Measurements from ENCODE around the gene MED27.

DNA sequence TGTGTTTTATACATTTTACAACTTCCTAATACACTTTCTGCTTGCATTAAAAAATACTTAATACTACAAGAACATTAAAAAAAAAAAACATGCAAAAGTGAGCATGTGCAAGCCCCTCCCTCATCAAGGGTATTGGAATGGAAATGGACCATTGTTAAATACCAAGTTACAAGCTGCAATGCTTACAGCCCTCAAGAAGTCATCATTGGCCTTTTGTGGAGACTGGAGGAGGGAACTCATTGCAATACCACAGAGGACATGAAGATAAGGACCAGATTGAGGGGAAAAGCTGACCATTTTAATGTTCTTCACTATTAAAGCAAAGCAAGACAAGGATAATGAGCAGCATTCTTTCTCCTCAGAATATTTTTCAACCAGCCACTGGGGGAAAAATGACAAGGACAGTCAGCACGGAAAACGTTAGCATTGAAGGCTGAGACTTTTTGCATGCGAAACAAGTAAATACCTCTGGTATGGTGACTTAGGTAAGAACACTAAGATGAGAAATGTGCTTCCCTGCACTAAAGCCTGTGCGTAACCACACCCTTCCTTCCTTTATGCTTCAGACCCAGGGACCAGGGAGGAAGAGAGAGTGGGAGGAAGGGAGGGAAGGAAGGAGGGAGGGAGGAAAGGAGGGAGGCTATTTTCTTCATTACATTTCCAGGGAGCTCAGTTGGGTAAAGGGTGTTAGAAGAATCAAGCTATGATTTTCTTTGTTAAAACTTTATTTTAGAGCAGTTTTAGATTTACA lies 198.7 kb downstream of the MED27 start:
- no peak for TF ChIP-seq NFIC (IDR thresholded peaks at IDR 0.05)
- TF ChIP-seq POLR2A (conservative IDR thresholded peaks at IDR 0.05), result no peak
- no peak for TF ChIP-seq RBM15 (IDR thresholded peaks at IDR 0.05; ENCODE audit: insufficient read depth, low read length)
- TF ChIP-seq, protein P1, sequence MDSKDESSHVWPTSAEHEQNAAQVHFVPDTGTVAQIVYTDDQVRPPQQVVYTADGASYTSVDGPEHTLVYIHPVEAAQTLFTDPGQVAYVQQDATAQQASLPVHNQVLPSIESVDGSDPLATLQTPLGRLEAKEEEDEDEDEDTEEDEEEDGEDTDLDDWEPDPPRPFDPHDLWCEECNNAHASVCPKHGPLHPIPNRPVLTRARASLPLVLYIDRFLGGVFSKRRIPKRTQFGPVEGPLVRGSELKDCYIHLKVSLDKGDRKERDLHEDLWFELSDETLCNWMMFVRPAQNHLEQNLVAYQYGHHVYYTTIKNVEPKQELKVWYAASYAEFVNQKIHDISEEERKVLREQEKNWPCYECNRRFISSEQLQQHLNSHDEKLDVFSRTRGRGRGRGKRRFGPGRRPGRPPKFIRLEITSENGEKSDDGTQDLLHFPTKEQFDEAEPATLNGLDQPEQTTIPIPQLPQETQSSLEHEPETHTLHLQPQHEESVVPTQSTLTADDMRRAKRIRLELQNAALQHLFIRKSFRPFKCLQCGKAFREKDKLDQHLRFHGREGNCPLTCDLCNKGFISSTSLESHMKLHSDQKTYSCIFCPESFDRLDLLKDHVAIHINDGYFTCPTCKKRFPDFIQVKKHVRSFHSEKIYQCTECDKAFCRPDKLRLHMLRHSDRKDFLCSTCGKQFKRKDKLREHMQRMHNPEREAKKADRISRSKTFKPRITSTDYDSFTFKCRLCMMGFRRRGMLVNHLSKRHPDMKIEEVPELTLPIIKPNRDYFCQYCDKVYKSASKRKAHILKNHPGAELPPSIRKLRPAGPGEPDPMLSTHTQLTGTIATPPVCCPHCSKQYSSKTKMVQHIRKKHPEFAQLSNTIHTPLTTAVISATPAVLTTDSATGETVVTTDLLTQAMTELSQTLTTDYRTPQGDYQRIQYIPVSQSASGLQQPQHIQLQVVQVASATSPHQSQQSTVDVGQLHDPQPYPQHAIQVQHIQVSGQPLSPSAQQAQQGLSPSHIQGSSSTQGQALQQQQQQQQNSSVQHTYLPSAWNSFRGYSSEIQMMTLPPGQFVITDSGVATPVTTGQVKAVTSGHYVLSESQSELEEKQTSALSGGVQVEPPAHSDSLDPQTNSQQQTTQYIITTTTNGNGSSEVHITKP (IDR thresholded peaks at IDR 0.05; ENCODE audit: partially characterized antibody), result no peak
- TF ChIP-seq, protein P2, sequence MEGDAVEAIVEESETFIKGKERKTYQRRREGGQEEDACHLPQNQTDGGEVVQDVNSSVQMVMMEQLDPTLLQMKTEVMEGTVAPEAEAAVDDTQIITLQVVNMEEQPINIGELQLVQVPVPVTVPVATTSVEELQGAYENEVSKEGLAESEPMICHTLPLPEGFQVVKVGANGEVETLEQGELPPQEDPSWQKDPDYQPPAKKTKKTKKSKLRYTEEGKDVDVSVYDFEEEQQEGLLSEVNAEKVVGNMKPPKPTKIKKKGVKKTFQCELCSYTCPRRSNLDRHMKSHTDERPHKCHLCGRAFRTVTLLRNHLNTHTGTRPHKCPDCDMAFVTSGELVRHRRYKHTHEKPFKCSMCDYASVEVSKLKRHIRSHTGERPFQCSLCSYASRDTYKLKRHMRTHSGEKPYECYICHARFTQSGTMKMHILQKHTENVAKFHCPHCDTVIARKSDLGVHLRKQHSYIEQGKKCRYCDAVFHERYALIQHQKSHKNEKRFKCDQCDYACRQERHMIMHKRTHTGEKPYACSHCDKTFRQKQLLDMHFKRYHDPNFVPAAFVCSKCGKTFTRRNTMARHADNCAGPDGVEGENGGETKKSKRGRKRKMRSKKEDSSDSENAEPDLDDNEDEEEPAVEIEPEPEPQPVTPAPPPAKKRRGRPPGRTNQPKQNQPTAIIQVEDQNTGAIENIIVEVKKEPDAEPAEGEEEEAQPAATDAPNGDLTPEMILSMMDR (IDR thresholded peaks at IDR 0.05 in 2 of 3, conservative IDR thresholded peaks at IDR 0.05 in 1 of 3; ENCODE audit: insufficient read depth in 2 of 3, low read depth in 1 of 3, low read length in 3 of 3), result no peak
- TF ChIP-seq, protein P3, sequence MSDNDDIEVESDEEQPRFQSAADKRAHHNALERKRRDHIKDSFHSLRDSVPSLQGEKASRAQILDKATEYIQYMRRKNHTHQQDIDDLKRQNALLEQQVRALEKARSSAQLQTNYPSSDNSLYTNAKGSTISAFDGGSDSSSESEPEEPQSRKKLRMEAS (CRISPR knock-in tag; IDR thresholded peaks at IDR 0.05), result no peak
- TF ChIP-seq SETDB1 (IDR thresholded peaks at IDR 0.05; ENCODE audit: low read length), result no peak
- no peak for TF ChIP-seq NFE2 (IDR thresholded peaks at IDR 0.05; ENCODE audit: low read depth)
- TF ChIP-seq TEAD4 (IDR thresholded peaks at IDR 0.05; ENCODE audit: low read length), result no peak
- TF ChIP-seq TEAD4 (CRISPR knock-in tag; IDR thresholded peaks at IDR 0.05; ENCODE audit: borderline replicate concordance), result no peak
- no peak for TF ChIP-seq GATAD2B (IDR thresholded peaks at IDR 0.05; ENCODE audit: borderline replicate concordance)
- TF ChIP-seq FOXK2 (conservative IDR thresholded peaks at IDR 0.05 in 1 of 2, IDR thresholded peaks at IDR 0.05 in 1 of 2; ENCODE audit: low read depth in 2 of 2), result no peak
- TF ChIP-seq CBX2 (IDR thresholded peaks at IDR 0.05; ENCODE audit: insufficient read depth, low read length, poor library complexity, severe bottlenecking), result no peak

Measured in K562 (cell line).